GM12878 (cell line): ENCODE measurements around the gene PPP4R3B. TPM values are rescaled to one million over a fixed set of nuclear protein-coding genes. Genes with fewer than 3 reads are reported as not detected.

Source experiments
- ATAC-seq: fragments of 200-7000 bp; cut with Tn5 transposase; 3 replicates; pipeline ENCODE4 v1.9.1; 2020; ENCODE audit warnings: mild to moderate bottlenecking, moderate library complexity
- BruUV-seq: library from RNA; stranded (reverse); fragments of 400-500 nt; replicated peaks from 2 replicates; lab custom pipeline; 2021; lab: Mats Ljungman, UMichigan
- CTCF ChIA-PET: fragments of 300-600 bp; sonication (Branson Sonifier 250); formaldehyde crosslinking; extraction: SDS; loops from one replicate; lab custom pipeline; 2021; ENCODE audit warnings: inconsistent platforms; lab: Yijun Ruan, JAX
- POLR2A ChIA-PET: fragments of 350-600 bp; formaldehyde crosslinking; extraction: SDS; loops from one replicate; lab custom pipeline; 2021; ENCODE audit warnings: inconsistent platforms; lab: Charles Lee
- RAD21 ChIA-PET: fragments of 300-600 bp; sonication (Branson Sonifier 250); formaldehyde crosslinking; loops from one replicate; lab custom pipeline; 2023; ENCODE audit warnings: antibody characterized with exemption; ENCODE audit not compliant: unreplicated experiment; lab: Charles Lee
- SMC1A ChIA-PET: fragments of 300-600 bp; sonication (Branson Sonifier 250); formaldehyde crosslinking; loops from one replicate; lab custom pipeline; 2023; ENCODE audit not compliant: unreplicated experiment, uncharacterized antibody; lab: Charles Lee
- DNase-seq: peaks from one replicate; pipeline ENCODE4 v3.0.0-alpha.2; 2011; ENCODE audit warnings: low read depth, low spot score
- FAIRE-seq: peaks from 3 replicates; lab custom pipeline; 2011; peaks lifted over from hg19 to GRCh38; lab: Jason Lieb, UNC
- H2AFZ ChIP-seq: 2 replicates; pipeline ENCODE4 v1.6.0; 2011; ENCODE audit warnings: low read depth, low read length, control low read depth; ENCODE audit not compliant: control insufficient read depth
- H3K27ac ChIP-seq: 2 replicates; pipeline ENCODE4 v1.5.1; 2011; ENCODE audit warnings: control low read depth; ENCODE audit not compliant: control insufficient read depth, insufficient read depth
- H3K27me3 ChIP-seq, 2 experiments: replicated peaks in 1 of 2; 2 replicates each; pipeline versions ENCODE4 v1.6.0 to v1.6.1; 2011; ENCODE audit warnings: low read length in 1 of 2; ENCODE audit not compliant: control insufficient read depth in 2 of 2, insufficient read depth in 2 of 2
- H3K36me3 ChIP-seq, 2 experiments: 2 replicates each; pipeline ENCODE4 v1.5.1; 2011; ENCODE audit warnings: low read length in 1 of 2; ENCODE audit not compliant: control insufficient read depth in 2 of 2, insufficient read depth in 2 of 2
- H3K4me1 ChIP-seq: 2 replicates; pipeline ENCODE4 v1.6.1; 2011; ENCODE audit warnings: mild to moderate bottlenecking, low read length, moderate library complexity, mixed read lengths; ENCODE audit not compliant: control insufficient read depth, insufficient read depth
- H3K4me2 ChIP-seq: 2 replicates; pipeline ENCODE4 v1.6.0; 2011; ENCODE audit warnings: control low read depth; ENCODE audit not compliant: control insufficient read depth, insufficient read depth
- H3K4me3 ChIP-seq: fragments of 200-600 bp; sonication (generic); 2 replicates; pipeline ENCODE4 v1.5.1; 2016
- H3K79me2 ChIP-seq: 2 replicates; pipeline ENCODE4 v1.6.0; 2011; ENCODE audit warnings: low read length; ENCODE audit not compliant: control insufficient read depth, insufficient read depth
- H3K9ac ChIP-seq: 2 replicates; pipeline ENCODE4 v1.8.0; 2011; ENCODE audit warnings: low read length, control low read depth, mixed read lengths; ENCODE audit not compliant: control insufficient read depth, insufficient read depth
- H3K9me3 ChIP-seq: replicated peaks from 3 replicates; pipeline ENCODE4 v1.5.1; 2011; ENCODE audit warnings: mild to moderate bottlenecking, low read length; ENCODE audit not compliant: control insufficient read depth, insufficient read depth
- H4K20me1 ChIP-seq: 2 replicates; pipeline ENCODE4 v1.6.0; 2011; ENCODE audit not compliant: control insufficient read depth, insufficient read depth
- LARP7 ChIP-seq: fragments of 450-650 bp; IDR thresholded peaks from 2 replicates; pipeline ENCODE4 v1.6.1; 2017; ENCODE audit warnings: mild to moderate bottlenecking
- SIN3A ChIP-seq: IDR thresholded peaks from 2 replicates; pipeline ENCODE4 v1.6.1; 2012; ENCODE audit warnings: low read depth, low read length, improper control_type of control experiment
- SIX5 ChIP-seq: IDR thresholded peaks from 2 replicates; pipeline ENCODE4 v1.6.1; 2011; ENCODE audit warnings: mild to moderate bottlenecking, low read depth, low read length, moderate library complexity; ENCODE audit not compliant: severe bottlenecking
- WGBS: methylation state at CpG from one replicate; pipeline ENCODE4 v1.1.6; 2016; ENCODE audit warnings: low lambda C conversion rate; ENCODE audit not compliant: insufficient replicate concordance, insufficient coverage; ENCODE audit errors: missing lambda C conversion rate; 5-methylcytosine and 5-hydroxymethylcytosine counted together
- in situ Hi-C: fragments of 300-500 bp; cut with MboI; formaldehyde crosslinking; loops from 9 replicates; pipeline ENCODE4 v1.14.3; 2018; ENCODE audit warnings: mixed read lengths
- intact Hi-C: fragments of 100-400 bp; cut with micrococcal nuclease; formaldehyde crosslinking; loops from one replicate; pipeline ENCODE4 v1.14.2; 2022; ENCODE audit not compliant: unreplicated experiment
- polyA plus RNA-seq, 11 experiments: library from polyadenylated mRNA; depleted of rRNA in 4 of 11; unstranded in 6 of 11; stranded (reverse) in 5 of 11; fragments of >200 nt; fragmentation: Nextera tagmentation in 4 of 11; fragmentation: Illumina TruSeq in 1 of 11; extraction: Ambion mirVana in 4 of 11; extraction: Trizol in 1 of 11; gene quantifications; 1 replicate in 1 of 11; 2 replicates in 10 of 11; pipeline versions ENCODE4 v1.2.1 to v1.2.3, GENCODE V29; 2011 to 2016; ENCODE audit warnings: inconsistent platforms in 2 of 11, missing spikeins in 2 of 11, low read depth in 1 of 11
- total RNA-seq, 4 experiments: library from RNA; depleted of rRNA in 3 of 4; stranded (reverse); fragments of >200 nt in 3 of 4; fragmentation: Illumina TruSeq in 1 of 4; extraction: Trizol in 1 of 4; gene quantifications; 2 replicates each; pipeline versions ENCODE4 v1.2.1 to v1.2.3, GENCODE V29; 2013 to 2021
- TF ChIP-seq, protein P1 (sequence below): fragments of 450-650 bp; IDR thresholded peaks from 2 replicates; pipeline ENCODE4 v1.6.1; 2017; ENCODE audit warnings: mild to moderate bottlenecking, moderate library complexity
- TF ChIP-seq, protein P2 (sequence below): fragments of 450-650 bp; conservative IDR thresholded peaks from 2 replicates; pipeline ENCODE4 v1.6.1; 2017; ENCODE audit warnings: mild to moderate bottlenecking, moderate library complexity

Gene PPP4R3B
- total and polyA plus RNA-seq, 10 of the 15 experiments (the other 5 are each of a cell fraction or from before 2014, with no cell fraction given) = 10.9 to 70.1 (median 49.2) TPM

- in situ Hi-C loops = no loop called here
- DNase-seq (no peak), ATAC-seq (peak; percentile 34), FAIRE-seq (peak; percentile 68)
- peak overlapping the region; percentile 93 for H2AFZ ChIP-seq
- BruUV-seq = TSS peak; percentile 86
- H3K4me3 ChIP-seq = peak overlapping the region; percentile 88
- intact Hi-C loops = no loop called here
- H3K27me3 ChIP-seq = no peaks in the 10 kb centered on the region
- no peaks in the 10 kb centered on the region for H3K9me3 ChIP-seq
- peak overlapping the region; percentile 59 for H3K9ac ChIP-seq
- CTCF ChIA-PET = interaction anchor here (0.7 to 1.7 kb wide), 6 partner anchors 10 to 100 kb away, joined by 3 to 6 read pairs (median 4); no protein-coding TSS in a partner anchor
- 0 out of 2 replicates have a peak, but pooled peaks have one; percentile 15 for TF ChIP-seq LARP7
- TF ChIP-seq, protein P1, sequence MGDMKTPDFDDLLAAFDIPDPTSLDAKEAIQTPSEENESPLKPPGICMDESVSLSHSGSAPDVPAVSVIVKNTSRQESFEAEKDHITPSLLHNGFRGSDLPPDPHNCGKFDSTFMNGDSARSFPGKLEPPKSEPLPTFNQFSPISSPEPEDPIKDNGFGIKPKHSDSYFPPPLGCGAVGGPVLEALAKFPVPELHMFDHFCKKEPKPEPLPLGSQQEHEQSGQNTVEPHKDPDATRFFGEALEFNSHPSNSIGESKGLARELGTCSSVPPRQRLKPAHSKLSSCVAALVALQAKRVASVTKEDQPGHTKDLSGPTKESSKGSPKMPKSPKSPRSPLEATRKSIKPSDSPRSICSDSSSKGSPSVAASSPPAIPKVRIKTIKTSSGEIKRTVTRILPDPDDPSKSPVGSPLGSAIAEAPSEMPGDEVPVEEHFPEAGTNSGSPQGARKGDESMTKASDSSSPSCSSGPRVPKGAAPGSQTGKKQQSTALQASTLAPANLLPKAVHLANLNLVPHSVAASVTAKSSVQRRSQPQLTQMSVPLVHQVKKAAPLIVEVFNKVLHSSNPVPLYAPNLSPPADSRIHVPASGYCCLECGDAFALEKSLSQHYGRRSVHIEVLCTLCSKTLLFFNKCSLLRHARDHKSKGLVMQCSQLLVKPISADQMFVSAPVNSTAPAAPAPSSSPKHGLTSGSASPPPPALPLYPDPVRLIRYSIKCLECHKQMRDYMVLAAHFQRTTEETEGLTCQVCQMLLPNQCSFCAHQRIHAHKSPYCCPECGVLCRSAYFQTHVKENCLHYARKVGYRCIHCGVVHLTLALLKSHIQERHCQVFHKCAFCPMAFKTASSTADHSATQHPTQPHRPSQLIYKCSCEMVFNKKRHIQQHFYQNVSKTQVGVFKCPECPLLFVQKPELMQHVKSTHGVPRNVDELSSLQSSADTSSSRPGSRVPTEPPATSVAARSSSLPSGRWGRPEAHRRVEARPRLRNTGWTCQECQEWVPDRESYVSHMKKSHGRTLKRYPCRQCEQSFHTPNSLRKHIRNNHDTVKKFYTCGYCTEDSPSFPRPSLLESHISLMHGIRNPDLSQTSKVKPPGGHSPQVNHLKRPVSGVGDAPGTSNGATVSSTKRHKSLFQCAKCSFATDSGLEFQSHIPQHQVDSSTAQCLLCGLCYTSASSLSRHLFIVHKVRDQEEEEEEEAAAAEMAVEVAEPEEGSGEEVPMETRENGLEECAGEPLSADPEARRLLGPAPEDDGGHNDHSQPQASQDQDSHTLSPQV = no peak
- TF ChIP-seq SIX5 = no peak
- TF ChIP-seq SIN3A = peak; percentile 19; the same call in 1 of the 2 replicates
- TF ChIP-seq, protein P2, sequence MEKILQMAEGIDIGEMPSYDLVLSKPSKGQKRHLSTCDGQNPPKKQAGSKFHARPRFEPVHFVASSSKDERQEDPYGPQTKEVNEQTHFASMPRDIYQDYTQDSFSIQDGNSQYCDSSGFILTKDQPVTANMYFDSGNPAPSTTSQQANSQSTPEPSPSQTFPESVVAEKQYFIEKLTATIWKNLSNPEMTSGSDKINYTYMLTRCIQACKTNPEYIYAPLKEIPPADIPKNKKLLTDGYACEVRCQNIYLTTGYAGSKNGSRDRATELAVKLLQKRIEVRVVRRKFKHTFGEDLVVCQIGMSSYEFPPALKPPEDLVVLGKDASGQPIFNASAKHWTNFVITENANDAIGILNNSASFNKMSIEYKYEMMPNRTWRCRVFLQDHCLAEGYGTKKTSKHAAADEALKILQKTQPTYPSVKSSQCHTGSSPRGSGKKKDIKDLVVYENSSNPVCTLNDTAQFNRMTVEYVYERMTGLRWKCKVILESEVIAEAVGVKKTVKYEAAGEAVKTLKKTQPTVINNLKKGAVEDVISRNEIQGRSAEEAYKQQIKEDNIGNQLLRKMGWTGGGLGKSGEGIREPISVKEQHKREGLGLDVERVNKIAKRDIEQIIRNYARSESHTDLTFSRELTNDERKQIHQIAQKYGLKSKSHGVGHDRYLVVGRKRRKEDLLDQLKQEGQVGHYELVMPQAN = 0 out of 2 replicates have a peak, but pooled peaks have one; percentile 69
- SMC1A ChIA-PET = interaction anchor here (0.6 to 2.4 kb wide), 10 partner anchors 12 to 818 kb away, joined by 3 to 9 read pairs (median 4); no protein-coding TSS in a partner anchor
- H4K20me1 ChIP-seq = no peaks in the 10 kb centered on the region
- H3K4me1 ChIP-seq = no peaks in the 10 kb centered on the region
- RAD21 ChIA-PET = interaction anchor here (0.6 to 1.5 kb wide), 6 partner anchors 22 to 1977 kb away, joined by 3 to 8 read pairs (median 3); partner anchors contain the start of gene PPP4R3B
- H3K4me2 ChIP-seq = peak overlapping the region; percentile 69
- POLR2A ChIA-PET = interaction anchor here (0.6 to 3.2 kb wide), 7 partner anchors 7 to 1615 kb away, joined by 3 to 23 read pairs (median 3); partner anchors contain the start of gene PPP4R3B
- WGBS = 1% methylated on average over 35 of the region's 35 CpGs
- peak overlapping the region; percentile 36; the same call in 1 of the 2 replicates for H3K27ac ChIP-seq
- H3K36me3 ChIP-seq = no peaks in the 10 kb centered on the region; a peak in 1 of 4 replicates
- no peaks in the 10 kb centered on the region; the same call in 1 of the 2 replicates for H3K79me2 ChIP-seq
These were observed 97.2 kb downstream of the PPP4R3B start for GRCh38 chr2:55519938-55520885.
